Measurements from ENCODE around the gene COPS3.

Gene COPS3

DNA sequence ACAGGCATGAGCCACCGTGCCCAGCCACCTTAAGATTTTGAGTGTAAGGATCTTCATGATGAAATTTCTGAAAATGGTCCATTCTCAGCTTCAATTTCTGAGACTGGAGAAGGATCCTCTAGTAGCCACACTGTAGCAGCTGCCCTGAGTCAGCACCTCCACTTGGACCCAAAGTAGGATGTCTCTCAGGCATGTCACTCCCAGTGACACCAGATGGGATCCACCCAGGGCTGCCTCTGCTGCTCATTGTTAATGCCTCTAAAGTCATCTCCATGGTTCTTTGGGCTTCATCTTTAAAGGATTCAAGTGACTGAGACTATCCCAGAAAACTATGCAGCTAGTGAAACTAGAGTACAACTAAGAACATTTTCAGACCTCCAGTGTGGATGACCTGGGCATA is 82.8 kb downstream of the COPS3 start:
- TF ChIP-seq TEAD4 (IDR thresholded peaks at IDR 0.05), result no peak
- no peak for TF ChIP-seq ZBTB7A (IDR thresholded peaks at IDR 0.05; ENCODE audit: low read depth)
- no peak for TF ChIP-seq RAD21 (IDR thresholded peaks at IDR 0.05; ENCODE audit: low read depth)
- TF ChIP-seq NFIC (IDR thresholded peaks at IDR 0.05), result no peak
- TF ChIP-seq YY1 (IDR thresholded peaks at IDR 0.05; ENCODE audit: low read depth), result no peak

DNA sequence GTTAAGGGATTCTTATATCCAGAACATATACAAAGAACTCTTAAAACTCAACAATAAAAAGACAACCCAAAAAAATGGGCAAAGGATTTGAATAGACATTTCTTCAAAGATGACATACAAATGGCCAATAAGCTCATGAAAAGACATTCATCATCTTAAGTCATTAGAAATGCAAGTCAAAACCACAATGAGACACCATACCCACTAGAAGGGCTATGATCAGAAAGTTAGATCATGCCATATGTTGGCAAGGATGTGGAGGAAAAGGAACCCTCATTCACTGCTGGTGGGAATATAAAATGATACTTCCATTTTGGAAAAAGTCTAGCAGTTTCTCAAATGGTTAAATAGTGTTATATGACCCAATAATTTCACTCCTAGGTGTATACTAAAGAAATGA is 84.3 kb downstream of the COPS3 start:
- TF ChIP-seq CREB1 (IDR thresholded peaks at IDR 0.05; ENCODE audit: low read depth) (no peak), ZBTB7A (IDR thresholded peaks at IDR 0.05; ENCODE audit: low read depth) (no peak), TEAD4 (IDR thresholded peaks at IDR 0.05) (no peak), NFIC (IDR thresholded peaks at IDR 0.05) (no peak), TCF12 (IDR thresholded peaks at IDR 0.05; ENCODE audit: low read depth) (no peak), TAF1 (IDR thresholded peaks at IDR 0.05; ENCODE audit: low read depth) (no peak), CEBPB (IDR thresholded peaks at IDR 0.05) (no peak), FOXM1 (IDR thresholded peaks at IDR 0.05; ENCODE audit: borderline replicate concordance, low read depth) (no peak), RAD21 (IDR thresholded peaks at IDR 0.05; ENCODE audit: low read depth) (no peak), EP300 (IDR thresholded peaks at IDR 0.05; ENCODE audit: borderline replicate concordance) (no peak), YY1 (IDR thresholded peaks at IDR 0.05; ENCODE audit: low read depth) (no peak), EGR1 (IDR thresholded peaks at IDR 0.05) (no peak)
- TF ChIP-seq, protein P1, sequence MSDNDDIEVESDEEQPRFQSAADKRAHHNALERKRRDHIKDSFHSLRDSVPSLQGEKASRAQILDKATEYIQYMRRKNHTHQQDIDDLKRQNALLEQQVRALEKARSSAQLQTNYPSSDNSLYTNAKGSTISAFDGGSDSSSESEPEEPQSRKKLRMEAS (IDR thresholded peaks at IDR 0.05), result no peak
- TF ChIP-seq, protein P2, sequence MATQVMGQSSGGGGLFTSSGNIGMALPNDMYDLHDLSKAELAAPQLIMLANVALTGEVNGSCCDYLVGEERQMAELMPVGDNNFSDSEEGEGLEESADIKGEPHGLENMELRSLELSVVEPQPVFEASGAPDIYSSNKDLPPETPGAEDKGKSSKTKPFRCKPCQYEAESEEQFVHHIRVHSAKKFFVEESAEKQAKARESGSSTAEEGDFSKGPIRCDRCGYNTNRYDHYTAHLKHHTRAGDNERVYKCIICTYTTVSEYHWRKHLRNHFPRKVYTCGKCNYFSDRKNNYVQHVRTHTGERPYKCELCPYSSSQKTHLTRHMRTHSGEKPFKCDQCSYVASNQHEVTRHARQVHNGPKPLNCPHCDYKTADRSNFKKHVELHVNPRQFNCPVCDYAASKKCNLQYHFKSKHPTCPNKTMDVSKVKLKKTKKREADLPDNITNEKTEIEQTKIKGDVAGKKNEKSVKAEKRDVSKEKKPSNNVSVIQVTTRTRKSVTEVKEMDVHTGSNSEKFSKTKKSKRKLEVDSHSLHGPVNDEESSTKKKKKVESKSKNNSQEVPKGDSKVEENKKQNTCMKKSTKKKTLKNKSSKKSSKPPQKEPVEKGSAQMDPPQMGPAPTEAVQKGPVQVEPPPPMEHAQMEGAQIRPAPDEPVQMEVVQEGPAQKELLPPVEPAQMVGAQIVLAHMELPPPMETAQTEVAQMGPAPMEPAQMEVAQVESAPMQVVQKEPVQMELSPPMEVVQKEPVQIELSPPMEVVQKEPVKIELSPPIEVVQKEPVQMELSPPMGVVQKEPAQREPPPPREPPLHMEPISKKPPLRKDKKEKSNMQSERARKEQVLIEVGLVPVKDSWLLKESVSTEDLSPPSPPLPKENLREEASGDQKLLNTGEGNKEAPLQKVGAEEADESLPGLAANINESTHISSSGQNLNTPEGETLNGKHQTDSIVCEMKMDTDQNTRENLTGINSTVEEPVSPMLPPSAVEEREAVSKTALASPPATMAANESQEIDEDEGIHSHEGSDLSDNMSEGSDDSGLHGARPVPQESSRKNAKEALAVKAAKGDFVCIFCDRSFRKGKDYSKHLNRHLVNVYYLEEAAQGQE (IDR thresholded peaks at IDR 0.05; ENCODE audit: low read depth), result no peak
- TF ChIP-seq, protein P3, sequence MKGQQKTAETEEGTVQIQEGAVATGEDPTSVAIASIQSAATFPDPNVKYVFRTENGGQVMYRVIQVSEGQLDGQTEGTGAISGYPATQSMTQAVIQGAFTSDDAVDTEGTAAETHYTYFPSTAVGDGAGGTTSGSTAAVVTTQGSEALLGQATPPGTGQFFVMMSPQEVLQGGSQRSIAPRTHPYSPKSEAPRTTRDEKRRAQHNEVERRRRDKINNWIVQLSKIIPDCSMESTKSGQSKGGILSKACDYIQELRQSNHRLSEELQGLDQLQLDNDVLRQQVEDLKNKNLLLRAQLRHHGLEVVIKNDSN (IDR thresholded peaks at IDR 0.05), result no peak
